Measurements from ENCODE around the gene NFX1.
"Not testable (repeated sequence)": the region's sequence is repeated elsewhere in the genome, so short reads cannot be mapped to it uniquely, and the experiment has no call there.

NFX1 gene

DNA sequence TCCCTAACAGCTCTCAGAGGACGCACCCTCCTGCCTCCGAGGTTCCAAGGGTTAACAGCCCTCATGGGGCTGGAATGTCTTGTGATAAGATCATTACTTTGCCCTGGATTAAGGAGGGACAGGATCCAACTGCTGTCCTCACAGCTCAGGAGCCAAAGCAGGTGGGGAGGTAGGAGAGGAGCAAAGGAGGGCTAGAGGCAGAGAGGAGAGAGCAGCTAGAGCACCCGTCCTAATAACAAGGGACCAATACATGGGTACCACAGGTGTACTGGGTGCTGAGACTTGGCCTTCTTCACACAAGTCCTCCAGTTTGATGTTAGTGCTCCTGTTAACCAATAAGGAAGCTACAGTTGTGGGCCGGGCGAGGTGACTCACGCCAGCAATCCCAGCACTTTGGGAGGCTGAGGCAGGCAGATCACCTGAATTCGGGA, 102.3 kb downstream of the NFX1 start:
- not testable (repeated sequence) for DNase-seq

DNA sequence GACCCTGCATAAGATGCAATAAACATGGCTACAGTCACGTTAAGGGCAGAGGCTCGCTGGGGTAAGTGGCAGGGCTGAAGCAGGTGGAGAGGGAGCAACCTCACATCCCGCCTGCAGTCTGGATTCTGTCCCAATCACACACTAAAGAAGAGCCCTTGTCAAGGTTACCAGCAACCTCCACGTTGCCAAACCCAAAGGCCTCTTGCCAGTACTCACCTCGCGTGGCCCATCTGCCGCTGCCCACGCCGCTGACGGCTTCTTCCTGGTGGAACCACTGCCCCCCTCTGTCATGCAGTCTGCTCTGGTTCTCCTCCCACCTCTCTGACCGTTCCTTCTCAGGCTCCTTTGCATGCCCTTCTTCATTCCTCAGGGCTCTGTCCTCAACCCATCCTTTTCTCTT, 103.3 kb downstream of the NFX1 start:
- DNase-seq, result no peak

GRCh38 chr9:33393986-33394385, 103.7 kb downstream of the NFX1 start:
- DNase-seq, result not testable (repeated sequence)

DNA sequence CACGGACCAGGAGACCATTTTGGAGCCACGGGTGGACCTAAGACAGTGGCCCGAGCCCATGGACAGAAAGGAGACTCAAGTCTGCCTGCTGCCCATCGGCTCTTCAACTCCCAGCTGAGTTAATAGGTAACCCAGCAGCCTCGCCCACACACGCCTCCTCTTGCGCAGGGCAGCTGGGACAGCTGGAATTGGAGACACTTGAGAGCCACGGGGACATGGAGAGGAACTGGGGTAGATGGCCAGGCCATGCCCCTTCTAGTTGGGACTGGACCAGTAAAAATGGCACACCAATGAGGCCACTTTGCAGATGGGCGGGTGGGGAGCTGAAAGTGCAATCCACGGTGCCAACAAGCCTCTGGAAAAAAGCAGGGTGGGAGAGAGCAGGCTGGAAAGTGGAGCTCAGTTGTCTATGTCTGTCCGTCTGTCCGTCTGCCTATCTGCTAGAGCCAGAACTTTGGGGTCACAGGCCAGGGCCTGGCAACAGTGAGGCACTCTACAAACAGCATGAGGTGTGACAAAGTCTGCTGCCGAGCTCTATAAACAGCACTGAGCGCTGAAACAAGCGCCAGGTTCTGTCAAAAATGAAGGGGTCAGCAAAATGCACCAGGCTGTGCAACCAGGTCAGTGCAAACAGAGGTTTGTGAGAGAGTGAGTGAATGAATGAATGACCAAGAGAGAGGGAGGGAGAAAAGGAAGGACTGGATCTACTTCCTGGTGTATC, 105.0 kb downstream of the NFX1 start:
- not testable (repeated sequence) for DNase-seq

DNA sequence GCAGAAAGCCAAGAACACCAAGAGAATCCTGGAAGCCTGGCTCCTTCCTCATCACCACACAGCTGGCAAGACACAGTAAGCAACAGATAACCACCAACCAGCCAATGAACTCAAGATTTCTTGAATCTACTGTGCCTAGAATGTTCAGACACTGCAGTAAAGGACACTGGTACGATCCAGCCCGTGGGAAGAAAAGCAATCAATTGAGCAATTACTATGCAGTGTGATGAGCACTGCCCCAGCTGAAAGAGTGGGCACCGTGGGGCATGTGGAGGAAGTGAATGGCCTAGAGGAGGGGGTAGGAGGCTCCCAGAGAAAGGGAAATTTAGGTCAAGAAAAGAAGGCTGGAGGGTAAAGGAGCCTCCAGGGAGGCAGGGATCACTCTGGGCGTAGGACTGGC, 107.5 kb downstream of the NFX1 start:
- DNase-seq, result not testable (repeated sequence)

DNA sequence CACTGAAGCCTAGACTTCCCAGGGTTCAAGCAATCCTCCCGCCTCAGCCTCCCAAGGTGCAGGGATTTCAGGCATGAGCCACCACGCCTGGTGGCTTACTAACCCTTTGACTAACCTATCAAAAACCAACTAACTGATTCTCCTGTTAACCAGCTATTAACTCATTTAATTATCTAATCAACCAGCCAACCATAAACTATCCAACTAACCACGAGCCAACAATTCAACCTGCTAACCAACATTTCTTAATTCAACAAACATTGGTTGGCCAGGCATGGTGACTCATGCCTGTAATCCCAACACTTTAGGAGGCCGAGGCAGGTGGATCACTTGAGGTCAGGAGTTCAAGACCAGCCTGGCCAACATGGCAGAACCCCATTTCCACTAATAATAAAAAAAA, 108.7 kb downstream of the NFX1 start:
- DNase-seq, result not testable (repeated sequence)

DNA sequence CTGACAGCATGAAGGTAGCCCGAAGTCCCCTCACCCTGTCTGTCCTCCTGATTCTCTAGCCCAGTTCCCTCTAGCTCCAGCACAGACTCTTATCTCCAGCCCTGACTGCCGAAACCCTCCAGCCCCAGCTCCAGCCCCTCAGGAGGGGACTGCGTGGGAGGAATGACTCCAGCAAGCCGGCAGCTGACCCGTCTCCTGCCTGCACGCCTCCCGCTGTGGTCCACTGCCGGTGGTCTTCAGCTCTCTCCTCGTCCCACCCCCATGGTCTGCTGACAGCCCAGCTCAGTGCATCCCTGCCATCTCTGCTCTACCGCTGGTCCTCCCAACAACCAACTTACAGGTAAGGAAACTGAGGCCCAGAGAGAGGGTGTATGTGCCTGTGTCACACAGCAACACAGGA, 111.5 kb downstream of the NFX1 start:
- not testable (repeated sequence) for DNase-seq

- DNase-seq, result not testable (repeated sequence)
Observed at GRCh38 chr9:33402371-33402770, 112.1 kb downstream of the NFX1 start, which contains the start of gene AQP7. Gene AQP7 (minus strand): TSS chr9:33402568. CDS start chr9:33401262, 1,306 bp downstream.

DNA sequence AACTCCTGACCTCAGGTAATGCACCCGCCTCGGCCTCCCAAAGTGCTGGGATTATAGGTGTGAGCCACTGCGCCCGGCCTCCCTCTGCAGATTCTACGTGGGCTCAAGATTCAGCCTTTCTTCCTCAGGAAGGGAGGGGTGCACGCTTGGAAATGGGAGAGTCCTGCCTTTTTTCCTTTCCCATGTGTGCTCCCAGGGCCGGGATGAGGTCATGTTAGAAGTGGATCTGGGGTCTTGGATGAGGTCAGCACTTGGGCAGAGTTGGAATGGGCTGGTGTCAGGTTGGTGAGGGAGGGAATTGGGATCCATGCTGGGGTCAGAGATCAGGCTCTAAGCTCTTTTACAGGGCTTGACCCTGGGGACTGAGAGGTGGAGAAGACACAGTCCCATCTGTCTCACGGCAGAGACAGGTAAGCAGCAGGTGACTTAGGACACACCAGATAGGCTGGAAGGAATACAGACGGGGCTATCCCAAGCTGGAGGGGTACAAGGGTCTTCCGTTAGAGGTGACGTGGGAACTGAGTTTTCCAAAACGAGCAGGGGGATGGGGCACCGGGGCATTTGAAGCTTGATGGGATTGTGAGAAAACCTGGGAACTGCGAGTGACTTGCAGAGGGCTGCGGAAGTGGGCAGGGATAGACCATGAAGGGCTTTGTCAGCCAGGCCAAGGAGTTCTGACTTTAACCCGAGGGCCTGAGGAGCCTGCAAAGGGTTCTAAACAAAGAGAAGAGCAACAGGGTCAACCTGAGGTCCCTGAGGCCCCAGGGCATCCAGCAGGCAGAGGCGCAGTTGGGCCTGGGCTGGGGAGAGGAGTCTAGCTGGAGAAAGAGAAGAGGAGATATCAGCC, 113.8 kb downstream of the NFX1 start:
- no peak for DNase-seq

- DNase-seq, result no peak
Observed at GRCh38 chr9:33404788-33405362, 114.6 kb downstream of the NFX1 start.

- no peak for DNase-seq
Observed at GRCh38 chr9:33407061-33407460, 116.7 kb downstream of the NFX1 start.

DNA sequence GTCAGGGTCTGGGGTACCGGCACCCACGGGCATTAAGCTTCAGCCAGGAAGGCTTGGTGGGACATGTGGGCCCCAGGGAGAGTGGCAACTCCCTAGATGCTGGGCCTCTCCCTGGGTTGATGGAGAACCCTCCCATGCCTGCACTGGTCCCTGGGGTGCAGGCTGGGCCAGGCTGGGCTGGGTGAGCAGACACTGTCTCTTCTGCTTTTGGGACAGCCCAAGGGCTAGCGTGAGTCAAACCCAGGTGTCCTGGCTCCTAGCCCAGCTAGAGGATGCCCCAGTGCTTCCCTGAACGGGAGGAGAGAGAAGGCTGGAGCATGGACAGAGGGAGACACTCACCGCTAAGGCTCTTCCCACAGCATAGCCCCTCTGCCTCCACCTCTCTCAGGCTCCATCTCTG, 117.8 kb downstream of the NFX1 start:
- DNase-seq, result no peak

DNA sequence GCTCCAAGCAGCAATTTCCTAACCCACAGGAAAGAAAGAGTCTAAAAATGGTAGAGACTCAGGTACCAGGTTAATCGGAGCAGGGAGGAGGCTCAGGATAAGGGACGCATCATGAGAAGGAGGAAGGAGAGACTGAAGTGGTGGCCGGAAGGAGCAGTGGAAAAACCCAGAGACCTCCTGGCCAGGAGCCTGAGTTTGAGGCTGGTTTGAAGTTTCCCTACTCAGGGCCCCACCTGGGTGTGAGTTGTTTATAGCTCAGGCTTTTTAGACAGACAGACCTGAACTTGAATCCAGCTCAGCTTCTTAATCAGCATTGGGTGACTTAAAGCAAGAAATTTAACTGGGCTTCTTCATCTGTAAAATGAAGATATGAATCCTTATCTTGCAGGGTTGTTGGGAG, 124.0 kb downstream of the NFX1 start:
- DNase-seq, result no peak

GRCh38 chr9:33414889-33415500, 124.7 kb downstream of the NFX1 start:
- DNase-seq, result no peak

- no peak for DNase-seq
Observed at GRCh38 chr9:33415501-33416038, 125.3 kb downstream of the NFX1 start.

- DNase-seq, result no peak
Observed at GRCh38 chr9:33416996-33417395, 126.7 kb downstream of the NFX1 start.

DNA sequence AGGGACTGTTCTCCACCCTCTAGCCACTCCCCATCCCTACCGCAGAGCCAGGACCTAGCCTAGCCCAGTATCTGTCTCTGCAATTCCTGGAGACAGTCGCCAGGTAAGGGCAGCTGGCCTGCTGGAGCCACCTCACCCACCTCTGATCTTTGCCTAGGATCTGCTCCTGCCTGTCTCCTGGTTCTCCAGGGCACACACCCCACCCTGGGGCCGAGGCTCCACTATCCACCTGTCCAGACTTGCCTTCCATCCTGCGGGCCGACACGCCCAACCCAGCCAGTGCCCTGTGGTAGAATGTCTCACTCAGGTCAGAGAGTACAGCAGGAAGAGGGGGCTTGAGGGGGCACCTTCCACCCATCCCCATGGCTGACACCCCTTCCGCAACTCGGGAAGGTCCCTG, 127.8 kb downstream of the NFX1 start:
- no peak for DNase-seq

- no peak for DNase-seq
Observed at GRCh38 chr9:33419708-33420303, 129.5 kb downstream of the NFX1 start.
